Transverse colon (tissue), 4 donors: ENCODE results near the gene SYT1. TPM values are rescaled to one million over a fixed set of nuclear protein-coding genes. Genes with fewer than 3 reads are reported as not detected.
A peak's percentile ranks its signal among the peaks of the same experiment; 100 is the strongest.

Experiments
- DNase-seq: peaks from one replicate; pipeline ENCODE4 v3.0.0-alpha.2; 2019
- H3K27ac ChIP-seq, 4 donors: fragments of 200-600 bp; sonication (generic); 2 replicates each; pipeline ENCODE4 v1.5.1; 2016 to 2018; ENCODE audit warnings: inconsistent platforms in 4 of 4
- H3K27me3 ChIP-seq: fragments of 200-600 bp; sonication (generic); 2 replicates; pipeline ENCODE4 v1.5.1; 2017; ENCODE audit warnings: inconsistent platforms
- H3K36me3 ChIP-seq, 4 donors: fragments of 200-600 bp; sonication (generic); 2 replicates each; pipeline ENCODE4 v1.5.1; 2017 to 2019; ENCODE audit warnings: inconsistent platforms in 4 of 4
- H3K4me1 ChIP-seq, 4 donors: fragments of 200-600 bp; sonication (generic); 2 replicates each; pipeline ENCODE4 v1.5.1; 2017 to 2020; ENCODE audit warnings: inconsistent platforms in 4 of 4
- H3K4me3 ChIP-seq, 4 donors: fragments of 200-600 bp; sonication (generic); 1 replicate in 1 of 4; 2 replicates in 3 of 4; pipeline versions ENCODE4 v1.5.1 to v1.6.1; 2017 to 2019; ENCODE audit warnings: inconsistent platforms in 4 of 4
- H3K9me3 ChIP-seq, 2 donors: fragments of 200-600 bp; sonication (generic); 2 replicates each; pipeline ENCODE4 v1.5.1; 2017 to 2019; ENCODE audit warnings: inconsistent platforms in 2 of 2
- EP300 ChIP-seq: sonication (generic); formaldehyde crosslinking; IDR thresholded peaks from one replicate; pipeline ENCODE4 v1.6.1; 2017; ENCODE audit warnings: antibody characterized with exemption, low read depth
- POLR2A ChIP-seq: fragments of 450-650 bp; IDR thresholded peaks from one replicate; pipeline ENCODE4 v1.6.1; 2016; ENCODE audit warnings: antibody characterized with exemption, mild to moderate bottlenecking, moderate library complexity
- POLR2AphosphoS5 ChIP-seq, 3 donors: sonication (generic); formaldehyde crosslinking; IDR thresholded peaks; one replicate each; pipeline ENCODE4 v1.6.1; 2016; ENCODE audit warnings: antibody characterized with exemption in 3 of 3
- WGBS, 2 donors: methylation state at CpG; one replicate each; pipeline ENCODE4 v1.1.5; 2018; ENCODE audit warnings: low coverage in 1 of 2; 5-methylcytosine and 5-hydroxymethylcytosine counted together
- in situ Hi-C, 4 donors: fragments of 200-750 bp; cut with MboI; loops; one replicate each; pipeline versions ENCODE4 v1.15.0 to v1.15.1; 2017; ENCODE audit warnings: low sequenced_read_pairs in 3 of 4, low pct_ligation_motif_present in 1 of 4, low pct_unique_long_range_greater_than_20kb in 1 of 4
- intact Hi-C: fragments of 100-400 bp; cut with DNase I; formaldehyde crosslinking; loops from one replicate; pipeline ENCODE4 v1.15.1; 2023; ENCODE audit warnings: low total_unique reads
- total RNA-seq, 4 donors: library from RNA; depleted of rRNA; stranded (reverse); fragments of >200 nt; gene quantifications; one replicate each; pipeline ENCODE4 v1.1.0, GENCODE V29; 2016
- TF ChIP-seq, protein P1 (sequence below), 5 experiments: fragments of 200-600 bp in 3 of 5; fragments of 450-650 bp in 2 of 5; sonication (generic) in 3 of 5; IDR thresholded peaks; 1 replicate in 2 of 5; 2 replicates in 3 of 5; pipeline ENCODE4 v1.5.1; 2016 to 2017; ENCODE audit warnings: antibody characterized with exemption in 5 of 5, inconsistent platforms in 3 of 5, mild to moderate bottlenecking in 2 of 5, moderate library complexity in 1 of 5

The SYT1 gene
- total RNA-seq, 4 donors from 2014 or later = 0.60 to 4.9 (median 2.1) TPM

DNA sequence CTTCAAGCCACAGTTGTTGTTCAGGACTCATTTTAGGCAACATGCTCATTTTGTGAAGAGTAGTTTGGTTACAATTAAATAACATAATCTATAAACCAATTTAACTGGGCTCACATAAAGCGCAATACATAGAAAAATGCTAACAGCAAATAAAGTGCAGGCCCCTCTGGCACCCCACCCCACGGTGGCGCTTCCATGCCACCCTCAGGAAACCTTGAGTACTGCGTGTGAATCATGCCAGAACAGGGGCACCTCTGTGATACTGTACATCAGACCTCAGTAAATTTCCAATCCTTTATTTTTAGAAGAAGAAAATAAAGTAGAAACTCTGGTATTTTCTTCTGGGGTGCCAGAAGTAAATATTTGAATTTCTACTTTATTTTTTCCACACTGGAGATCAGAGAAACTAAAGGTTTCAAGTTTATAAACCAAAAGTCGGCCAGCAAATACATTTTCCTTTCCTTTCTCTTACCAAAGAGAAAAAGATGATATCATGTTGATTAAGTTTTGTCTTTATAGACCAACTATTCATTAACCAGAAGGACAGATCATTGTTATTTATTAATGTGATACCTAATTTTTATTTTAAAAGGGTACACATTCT, 509.4 kb downstream of the SYT1 start:
- WGBS, 2 donors = 45 to 66% methylated on average over 3 to 5 of the region's 5 CpGs
- in situ Hi-C loops = no loop called here
- no peaks in the 10 kb centered on the region for H3K36me3 ChIP-seq
- TF ChIP-seq, protein P1, sequence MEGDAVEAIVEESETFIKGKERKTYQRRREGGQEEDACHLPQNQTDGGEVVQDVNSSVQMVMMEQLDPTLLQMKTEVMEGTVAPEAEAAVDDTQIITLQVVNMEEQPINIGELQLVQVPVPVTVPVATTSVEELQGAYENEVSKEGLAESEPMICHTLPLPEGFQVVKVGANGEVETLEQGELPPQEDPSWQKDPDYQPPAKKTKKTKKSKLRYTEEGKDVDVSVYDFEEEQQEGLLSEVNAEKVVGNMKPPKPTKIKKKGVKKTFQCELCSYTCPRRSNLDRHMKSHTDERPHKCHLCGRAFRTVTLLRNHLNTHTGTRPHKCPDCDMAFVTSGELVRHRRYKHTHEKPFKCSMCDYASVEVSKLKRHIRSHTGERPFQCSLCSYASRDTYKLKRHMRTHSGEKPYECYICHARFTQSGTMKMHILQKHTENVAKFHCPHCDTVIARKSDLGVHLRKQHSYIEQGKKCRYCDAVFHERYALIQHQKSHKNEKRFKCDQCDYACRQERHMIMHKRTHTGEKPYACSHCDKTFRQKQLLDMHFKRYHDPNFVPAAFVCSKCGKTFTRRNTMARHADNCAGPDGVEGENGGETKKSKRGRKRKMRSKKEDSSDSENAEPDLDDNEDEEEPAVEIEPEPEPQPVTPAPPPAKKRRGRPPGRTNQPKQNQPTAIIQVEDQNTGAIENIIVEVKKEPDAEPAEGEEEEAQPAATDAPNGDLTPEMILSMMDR (IDR thresholded peaks at IDR 0.05) = peak; percentile 42 to 59 (median 47)
- no peak for TF ChIP-seq POLR2AphosphoS5 (IDR thresholded peaks at IDR 0.05)
- no peak for TF ChIP-seq EP300
- no peak overlapping the region for H3K27ac ChIP-seq
- DNase-seq = no peak
- H3K27me3 ChIP-seq = no peaks in the 10 kb centered on the region
- intact Hi-C loops = no loop called here
- H3K9me3 ChIP-seq = no peaks in the 10 kb centered on the region
- peaks cover 0 to 4% (median 0%) of the 10 kb centered on the region in 4 donors for H3K4me1 ChIP-seq
- H3K4me3 ChIP-seq = no peak overlapping the region

DNA sequence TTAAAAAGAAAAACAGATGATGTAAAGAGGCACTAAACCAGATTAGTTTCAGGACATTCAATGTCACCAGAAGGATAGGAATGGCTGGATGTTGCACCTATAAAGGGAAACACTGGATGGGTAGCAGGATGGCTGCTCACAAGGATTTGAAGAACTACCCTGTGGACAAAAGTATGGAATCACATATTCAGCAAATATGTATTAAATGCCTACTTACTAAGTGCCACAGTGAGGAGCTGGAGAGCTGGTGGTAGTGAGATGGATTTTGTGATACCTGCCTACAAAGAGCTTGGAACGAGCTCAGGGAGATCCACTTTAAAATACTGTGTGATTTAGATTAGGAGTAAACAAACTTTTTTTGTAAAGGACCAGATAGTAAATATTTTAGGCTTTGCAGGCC, 510.0 kb downstream of the SYT1 start:
- no peak overlapping the region for H3K27ac ChIP-seq
- WGBS, 2 donors = 72 to 78% methylated on average over 1 of the region's 1 CpG
- H3K27me3 ChIP-seq = no peaks in the 10 kb centered on the region
- DNase-seq = no peak
- H3K4me3 ChIP-seq = no peak overlapping the region
- TF ChIP-seq POLR2AphosphoS5 (IDR thresholded peaks at IDR 0.05) (no peak), POLR2A (no peak), EP300 (no peak)
- TF ChIP-seq, protein P1 (IDR thresholded peaks at IDR 0.05) = no peak
- intact Hi-C loops = no loop called here
- in situ Hi-C loops = no loop called here
- no peaks in the 10 kb centered on the region for H3K9me3 ChIP-seq
- H3K36me3 ChIP-seq = no peaks in the 10 kb centered on the region
- peaks cover 0 to 4% (median 0%) of the 10 kb centered on the region in 4 donors for H3K4me1 ChIP-seq

DNA sequence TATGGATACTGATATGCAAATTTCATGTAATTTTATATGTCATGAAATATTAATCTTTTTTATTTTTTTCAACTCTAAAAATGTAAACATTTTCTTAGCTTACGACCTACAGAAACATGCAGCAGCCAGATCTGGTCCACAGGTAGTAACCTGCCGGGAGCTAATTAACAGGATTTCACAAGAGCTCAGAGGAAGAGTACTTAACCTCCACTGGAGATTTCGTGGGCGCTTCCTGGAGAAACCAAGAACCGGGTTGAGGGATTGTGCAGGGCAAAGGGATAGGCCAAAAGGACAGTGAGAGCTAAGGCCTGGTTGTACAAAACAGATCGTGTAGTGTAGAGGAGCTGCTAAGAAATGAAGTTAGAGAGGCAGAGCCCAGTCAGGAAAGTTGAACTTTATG, 510.5 kb downstream of the SYT1 start:
- Histone ChIP-seq H3K36me3 (no peaks in the 10 kb centered on the region), H3K4me1 (peaks cover 0 to 4% (median 0%) of the 10 kb centered on the region in 4 donors), H3K9me3 (no peaks in the 10 kb centered on the region), H3K27me3 (no peaks in the 10 kb centered on the region), H3K4me3 (no peak overlapping the region), H3K27ac (no peak overlapping the region)
- intact Hi-C loops = no loop called here
- DNase-seq = no peak
- in situ Hi-C loops = loop anchor here in 1 of 4 donors (25.0 kb wide), 1 partner anchor 812 kb away; no protein-coding TSS in a partner anchor
- 75 to 81% methylated on average over 5 to 6 of the region's 6 CpGs for WGBS, 2 donors
- TF ChIP-seq POLR2A (no peak), POLR2AphosphoS5 (IDR thresholded peaks at IDR 0.05) (no peak), EP300 (no peak)
- TF ChIP-seq, protein P1 (IDR thresholded peaks at IDR 0.05) = no peak

DNA sequence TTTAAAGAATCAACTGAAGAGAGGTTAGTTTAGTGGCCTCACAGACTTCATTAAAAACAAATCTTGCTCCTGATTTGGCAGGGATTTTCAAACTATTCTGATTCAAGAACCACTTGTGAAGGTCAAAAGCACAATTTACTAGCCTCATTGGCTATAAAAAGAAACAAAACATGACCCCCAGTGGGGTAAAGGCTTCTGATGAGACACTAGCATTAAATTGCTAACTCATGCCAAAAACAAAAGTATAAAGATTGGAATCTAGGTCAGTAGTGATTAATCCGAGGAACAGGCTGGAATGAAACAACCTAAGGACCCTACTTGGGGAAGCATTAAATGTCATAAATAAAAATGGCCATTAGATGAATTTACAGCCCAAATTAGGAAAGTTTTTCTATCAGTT, 513.9 kb downstream of the SYT1 start:
- Histone ChIP-seq H3K36me3 (no peaks in the 10 kb centered on the region), H3K4me3 (no peak overlapping the region), H3K27me3 (no peaks in the 10 kb centered on the region), H3K4me1 (peaks cover 0 to 4% (median 0%) of the 10 kb centered on the region in 4 donors), H3K27ac (no peak overlapping the region), H3K9me3 (no peaks in the 10 kb centered on the region)
- in situ Hi-C loops = loop anchor here in 1 of 4 donors (25.0 kb wide), 1 partner anchor 809 kb away; no protein-coding TSS in a partner anchor
- no peak for TF ChIP-seq POLR2A
- no peak for TF ChIP-seq EP300
- TF ChIP-seq, protein P1 (IDR thresholded peaks at IDR 0.05) = no peak
- no peak for TF ChIP-seq POLR2AphosphoS5 (IDR thresholded peaks at IDR 0.05)
- WGBS, 2 donors = 70 to 73% methylated on average over 1 of the region's 1 CpG
- DNase-seq = no peak
- intact Hi-C loops = no loop called here
